Measurements from ENCODE around the gene SLC35F1. TPM values are rescaled to one million over a fixed set of nuclear protein-coding genes. Genes with fewer than 3 reads are reported as not detected.

Gene SLC35F1
- total and polyA plus RNA-seq, 9 of the 15 experiments (the other 6 are each of a cell fraction or from before 2014, with no cell fraction given), result 0.03 to 0.06 TPM; not detected in 7

- H3K4me1 ChIP-seq (replicated peaks in 1 of 2; ENCODE audit: control insufficient read depth in 2 of 2, insufficient read depth in 2 of 2, low read length in 2 of 2), result no peaks in the 10 kb centered on the region
- H3K79me2 ChIP-seq (ENCODE audit: control insufficient read depth, insufficient read depth, low read length), result no peaks in the 10 kb centered on the region
- in situ Hi-C loops (cut with MboI), result no loop called here
- H3K9me3 ChIP-seq (replicated peaks; ENCODE audit: control insufficient read depth, insufficient read depth, low read depth, low read length), result no peaks in the 10 kb centered on the region
- no peak overlapping the region for H3K4me3 ChIP-seq
- H3K36me3 ChIP-seq (ENCODE audit: control insufficient read depth, insufficient read depth, low read length), result no peaks in the 10 kb centered on the region
- H3K4me2 ChIP-seq (ENCODE audit: insufficient read depth, low read length), result no peak overlapping the region
- no peak for FAIRE-seq
- H3K9ac ChIP-seq (ENCODE audit: insufficient read depth in 1 of 2, low read depth in 2 of 2, low read length in 2 of 2), result no peak overlapping the region
- CTCF ChIA-PET (ENCODE audit: low intra/inter-chr PET ratio), result no interaction called here
- WGBS (ENCODE audit: insufficient coverage, low coverage, missing lambda C conversion rate), result 0% methylated on average over 2 of the region's 2 CpGs
- TF ChIP-seq SP2 (IDR thresholded peaks at IDR 0.05; ENCODE audit: extremely low read depth, low read depth, low read length, poor library complexity, severe bottlenecking), result no peak
- no peak for TF ChIP-seq ZNF347 (CRISPR knock-in tag; IDR thresholded peaks at IDR 0.05; ENCODE audit: low read depth)
- TF ChIP-seq ZNF263 (CRISPR knock-in tag; IDR thresholded peaks at IDR 0.05; ENCODE audit: borderline replicate concordance), result no peak
- TF ChIP-seq STAT5B (CRISPR knock-in tag; IDR thresholded peaks at IDR 0.05), result no peak
- TF ChIP-seq ZNF274 (IDR thresholded peaks at IDR 0.05; ENCODE audit: borderline replicate concordance, low read depth, low read length), result no peak
- TF ChIP-seq ZNF324 (CRISPR knock-in tag; IDR thresholded peaks at IDR 0.05), result no peak
- TF ChIP-seq IRF1 (CRISPR knock-in tag; IDR thresholded peaks at IDR 0.05; ENCODE audit: borderline replicate concordance), result no peak
- TF ChIP-seq MAFK (IDR thresholded peaks at IDR 0.05; ENCODE audit: low read length), result no peak
- TF ChIP-seq HNRNPUL1 (IDR thresholded peaks at IDR 0.05; ENCODE audit: low read length), result no peak
- intact Hi-C loops (cut with micrococcal nuclease), result no loop called here
- DNase-seq (ENCODE audit: extremely low read depth in 1 of 4, low spot score in 3 of 4), result no peak
- no peaks in the 10 kb centered on the region for H4K20me1 ChIP-seq (replicated peaks; ENCODE audit: control insufficient read depth, insufficient read depth, low read length)
- no peak overlapping the region for H2AFZ ChIP-seq (ENCODE audit: low read depth, low read length)
- no peaks in the 10 kb centered on the region for H3K9me1 ChIP-seq (ENCODE audit: control insufficient read depth, insufficient read depth, low read length)
- H3K27ac ChIP-seq (ENCODE audit: extremely low read depth, low read depth, low read length), result no peak overlapping the region
- ATAC-seq, result no peak
- no peaks in the 10 kb centered on the region for H3K27me3 ChIP-seq (ENCODE audit: control insufficient read depth in 2 of 2, insufficient read depth in 2 of 2, low read length in 2 of 2)
- POLR2A ChIA-PET, result interaction anchor here (1.4 kb wide), 1 partner anchor 24 kb away, joined by 4 read pairs; no protein-coding TSS in a partner anchor
- no TSS peak for BruUV-seq (replicated peaks)
Measured at GRCh38 chr6:118218156-118218555, 311.1 kb downstream of the SLC35F1 start.
